T-helper 1 cell treated with Interleukin-12 subunit alpha and Interleukin-12 subunit beta and Interleukin-4 antibody, amounts not matched to agents 30 ng/mL and 1 ng/mL, for 36 hours (primary cell): ENCODE data around the gene CACNB4. TPM values are rescaled to one million over a fixed set of nuclear protein-coding genes. Genes with fewer than 3 reads are reported as not detected.

Experiments used
- intact Hi-C: fragments of 100-400 bp; cut with micrococcal nuclease; formaldehyde crosslinking; loops from one replicate; pipeline ENCODE4 v1.15.1; 2024
- total RNA-seq: library from RNA; stranded (reverse); gene quantifications from 2 replicates; pipeline ENCODE4 v1.2.3, GENCODE V29; 2022

The CACNB4 gene
- total RNA-seq, 1 donor from 2014 or later, result 0.44 TPM

GRCh38 chr2:152089238-152089637, 9.6 kb downstream of the CACNB4 start:
- intact Hi-C loops, result no loop called here

DNA sequence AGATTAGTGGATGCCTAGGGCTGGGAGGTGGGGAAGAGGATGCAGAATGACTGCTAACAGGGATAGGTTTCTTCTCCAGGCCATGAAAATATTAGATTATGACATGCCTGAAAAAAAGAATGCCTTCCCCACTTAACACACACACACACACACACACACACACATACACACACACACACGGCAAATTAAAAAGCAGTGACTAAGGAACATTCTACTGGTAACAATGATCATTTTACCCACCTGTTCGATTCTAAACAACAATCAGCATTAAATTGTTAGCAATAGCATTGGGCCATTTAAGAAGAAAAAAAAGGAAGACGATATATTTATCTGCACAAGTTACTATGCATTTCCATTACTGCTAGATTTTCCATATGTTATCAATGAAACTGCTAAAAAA, 10.8 kb downstream of the CACNB4 start:
- intact Hi-C loops, result no loop called here

- intact Hi-C loops, result no loop called here
Measured at GRCh38 chr2:152086231-152086630, 12.6 kb downstream of the CACNB4 start.

- intact Hi-C loops, result no loop called here
Measured at GRCh38 chr2:152084076-152084475, 14.8 kb downstream of the CACNB4 start.

- intact Hi-C loops, result no loop called here
Measured at GRCh38 chr2:152083202-152083875, 15.5 kb downstream of the CACNB4 start.

GRCh38 chr2:152078662-152079061, 20.2 kb downstream of the CACNB4 start:
- intact Hi-C loops, result no loop called here

- intact Hi-C loops, result no loop called here
Measured at GRCh38 chr2:152078023-152078422, 20.8 kb downstream of the CACNB4 start.

DNA sequence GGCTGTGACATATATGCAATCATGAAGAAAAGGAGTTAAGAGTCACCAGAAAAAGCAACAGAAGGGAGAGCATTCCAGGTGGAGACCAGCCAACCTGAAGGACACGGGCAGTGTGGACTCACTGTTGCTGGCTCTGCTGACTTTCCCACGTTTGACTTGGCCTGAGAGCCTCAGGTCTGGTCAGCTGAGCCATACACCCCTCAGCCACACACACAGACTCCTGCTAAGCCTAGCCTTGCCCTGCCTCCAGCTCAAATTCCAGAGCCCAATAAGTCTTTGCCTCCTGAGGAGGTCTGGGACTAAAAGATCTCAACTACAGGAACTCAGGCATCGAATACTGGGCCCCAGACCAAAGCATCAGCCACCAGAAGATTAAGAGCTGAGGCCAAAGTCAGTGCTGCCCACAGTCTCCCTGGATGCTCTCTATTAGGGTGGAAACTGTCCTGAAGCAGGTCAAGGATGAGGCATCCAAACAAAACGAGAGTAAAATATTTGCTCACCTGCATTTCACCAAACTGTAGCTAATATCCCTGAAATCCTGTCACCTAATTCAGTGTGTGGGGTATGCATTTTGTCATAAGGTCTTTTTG, 23.3 kb downstream of the CACNB4 start:
- intact Hi-C loops, result no loop called here

GRCh38 chr2:152072011-152072410, 26.8 kb downstream of the CACNB4 start:
- intact Hi-C loops, result no loop called here

GRCh38 chr2:152071518-152071917, 27.3 kb downstream of the CACNB4 start:
- intact Hi-C loops, result no loop called here

GRCh38 chr2:152071092-152071491, 27.8 kb downstream of the CACNB4 start:
- intact Hi-C loops, result no loop called here

DNA sequence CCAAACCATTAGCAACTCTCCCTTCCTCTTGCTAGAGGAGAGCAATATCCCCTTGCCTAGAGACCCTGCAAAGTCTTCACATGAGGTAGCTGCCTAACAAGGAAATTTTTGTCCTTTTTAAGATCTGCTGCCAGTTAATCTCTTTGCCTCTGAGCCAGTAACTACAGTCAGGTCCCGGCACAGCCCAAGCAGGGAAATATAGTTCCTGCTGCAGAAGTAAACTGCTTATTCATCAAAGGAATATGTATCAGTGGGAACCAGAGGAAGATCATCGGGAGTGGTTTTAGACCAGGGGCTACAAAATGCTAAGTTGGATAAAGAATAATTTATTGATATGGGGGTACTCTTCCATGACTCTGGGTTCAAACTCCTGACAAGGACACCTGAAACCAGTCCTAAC, 30.6 kb downstream of the CACNB4 start:
- intact Hi-C loops, result no loop called here

- intact Hi-C loops, result no loop called here
Measured at GRCh38 chr2:152067823-152068222, 31.0 kb downstream of the CACNB4 start.

DNA sequence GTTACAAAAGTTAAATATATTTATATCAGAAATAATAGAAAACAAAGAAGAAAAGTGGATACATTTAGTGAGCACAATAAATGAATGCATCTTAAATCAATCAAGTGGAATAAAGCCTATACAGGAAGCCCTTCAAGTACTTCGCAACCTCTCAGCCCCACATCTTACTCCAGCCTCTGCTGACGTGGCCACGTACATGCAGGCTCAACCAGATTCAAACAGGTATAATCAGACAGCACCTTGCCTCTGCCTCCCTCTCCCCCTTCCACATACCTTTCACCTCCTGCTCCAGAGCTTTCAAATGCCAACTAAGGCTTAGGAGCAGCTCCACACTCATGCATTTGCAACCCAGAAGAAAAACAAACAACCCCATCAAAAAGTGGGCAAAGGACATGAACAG, 32.9 kb downstream of the CACNB4 start:
- intact Hi-C loops, result no loop called here

DNA sequence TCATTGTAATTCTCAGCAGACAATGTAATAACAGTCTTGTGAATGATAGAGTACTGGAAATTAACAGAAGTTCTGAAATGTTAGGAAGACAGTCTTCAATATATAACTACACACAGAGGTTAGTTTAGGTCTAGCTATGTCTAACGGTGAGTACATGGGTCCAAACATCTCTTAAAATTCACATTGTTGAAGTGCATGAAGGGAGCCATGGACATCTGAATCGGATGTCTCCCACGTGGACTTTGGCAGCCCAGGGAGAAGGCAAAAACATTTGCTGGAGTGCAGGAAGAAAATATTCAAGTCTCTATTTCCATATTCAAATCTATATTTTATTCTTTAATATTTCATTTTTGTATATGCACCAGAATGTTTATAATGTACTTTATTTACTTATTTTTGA, 34.8 kb downstream of the CACNB4 start:
- intact Hi-C loops, result no loop called here

GRCh38 chr2:152063325-152063924, 35.4 kb downstream of the CACNB4 start:
- intact Hi-C loops, result no loop called here

- intact Hi-C loops, result no loop called here
Measured at GRCh38 chr2:152062125-152063091, 36.4 kb downstream of the CACNB4 start.

DNA sequence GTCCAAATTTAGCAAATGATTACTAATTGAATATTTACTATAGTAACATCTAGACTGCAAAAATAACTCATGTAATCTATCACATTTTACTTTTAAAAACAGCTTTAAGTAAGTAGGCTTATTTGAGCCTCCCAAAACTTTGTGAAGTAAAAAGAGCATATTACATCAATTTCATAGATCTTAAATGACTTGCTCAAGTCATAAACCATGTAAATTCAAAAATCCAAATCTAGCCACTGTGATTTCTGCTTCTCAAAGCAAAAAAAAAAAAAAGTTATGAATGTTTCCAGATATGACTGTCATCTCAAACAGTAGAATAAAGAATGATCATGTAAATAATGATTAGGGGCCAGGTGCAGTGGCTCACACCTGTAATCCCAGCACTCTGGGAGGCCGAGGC, 37.5 kb downstream of the CACNB4 start:
- intact Hi-C loops, result no loop called here

GRCh38 chr2:152058655-152059054, 40.2 kb downstream of the CACNB4 start:
- intact Hi-C loops, result no loop called here

DNA sequence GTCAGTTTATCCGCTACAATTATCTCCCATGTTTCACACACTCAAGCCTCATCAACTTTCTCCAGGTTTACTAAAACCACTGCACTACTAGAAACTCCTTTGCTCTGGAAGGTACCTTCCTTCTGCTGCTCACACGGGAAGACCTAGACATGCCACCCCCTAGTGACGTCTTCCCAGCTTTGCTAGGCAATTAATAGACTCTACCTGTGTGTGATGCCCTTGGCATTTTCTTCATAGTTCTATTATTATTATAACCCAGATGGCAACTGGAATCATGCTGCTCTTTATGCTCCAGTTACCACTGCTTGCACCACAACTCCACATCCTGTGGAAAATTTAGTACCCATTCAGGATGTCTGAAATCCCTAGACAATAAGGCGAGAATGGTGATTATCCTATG, 42.4 kb downstream of the CACNB4 start:
- intact Hi-C loops, result no loop called here

DNA sequence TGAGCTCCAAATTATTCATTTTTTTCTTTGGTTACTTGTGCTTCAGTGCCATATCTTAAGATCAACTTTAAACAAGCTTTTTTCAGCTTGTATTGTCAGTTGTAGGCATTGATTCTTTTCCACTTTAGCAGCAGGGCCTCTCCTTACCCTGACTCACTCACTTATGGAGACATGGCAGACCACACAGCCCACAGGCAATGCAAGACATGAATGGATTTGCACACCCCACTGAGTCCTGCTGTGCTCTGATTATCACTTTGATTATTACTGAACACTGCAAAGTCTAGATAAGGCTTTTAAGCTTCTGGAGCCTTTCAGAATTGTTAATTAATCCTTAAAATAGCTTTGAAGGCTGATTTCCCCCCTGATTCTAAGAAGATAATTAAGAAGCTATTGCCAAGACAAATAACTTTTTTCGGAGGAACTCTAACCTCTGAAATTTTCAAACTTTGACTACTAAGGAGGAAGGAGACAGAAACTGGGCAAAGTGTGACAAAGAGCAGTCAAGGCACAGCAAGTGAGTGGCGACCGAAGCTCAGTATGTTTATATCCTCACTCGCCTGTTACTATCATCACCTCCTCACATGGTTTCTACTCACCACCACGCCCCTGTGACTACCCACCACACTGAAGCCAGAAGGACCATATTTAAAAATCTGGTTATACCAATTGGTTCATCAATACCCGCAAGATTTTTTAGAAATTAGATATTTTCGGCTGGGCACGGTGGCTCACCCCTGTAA, 43.3 kb downstream of the CACNB4 start:
- intact Hi-C loops, result no loop called here
